HG03066 (cell line): ENCODE measurements around the gene ACSS2.
A peak's percentile ranks its signal among the peaks of the same experiment; 100 is the strongest.
"Not testable (repeated sequence)": the region's sequence is repeated elsewhere in the genome, so short reads cannot be mapped to it uniquely, and the experiment has no call there.

Experiments
- ATAC-seq: cut with Tn5 transposase; IDR thresholded peaks from one replicate; pipeline ENCODE4 v1.9.1; 2021; ENCODE audit warnings: low read depth; ENCODE audit not compliant: unreplicated experiment

The ACSS2 gene

DNA sequence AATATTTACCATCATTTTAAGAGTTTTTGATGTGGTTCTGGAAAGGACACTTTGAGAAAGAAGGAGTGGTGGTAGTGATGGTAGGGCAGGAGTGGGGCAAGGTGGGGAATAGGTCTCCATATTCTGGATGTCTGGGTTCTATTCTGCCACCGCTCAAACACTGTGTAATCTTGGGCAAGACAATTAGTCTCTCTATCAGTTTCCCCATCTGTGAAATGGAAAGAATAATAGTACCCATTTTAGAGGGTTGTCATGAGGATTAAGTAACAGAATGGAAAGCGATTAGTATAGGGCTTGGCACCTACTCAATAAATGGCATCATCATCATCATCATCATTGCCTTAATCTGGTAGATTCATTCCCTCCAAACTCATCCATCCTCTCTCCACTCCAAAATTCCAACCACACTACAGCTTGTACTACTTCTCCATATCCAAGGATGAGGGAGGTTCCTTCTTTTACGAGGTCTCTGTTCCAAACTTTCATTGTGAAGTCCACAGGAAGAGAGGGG, 2.8 kb upstream of the ACSS2 start:
- ATAC-seq = no peak

GRCh38 chr20:34874094-34874654, 2.2 kb upstream of the ACSS2 start:
- ATAC-seq = no peak

DNA sequence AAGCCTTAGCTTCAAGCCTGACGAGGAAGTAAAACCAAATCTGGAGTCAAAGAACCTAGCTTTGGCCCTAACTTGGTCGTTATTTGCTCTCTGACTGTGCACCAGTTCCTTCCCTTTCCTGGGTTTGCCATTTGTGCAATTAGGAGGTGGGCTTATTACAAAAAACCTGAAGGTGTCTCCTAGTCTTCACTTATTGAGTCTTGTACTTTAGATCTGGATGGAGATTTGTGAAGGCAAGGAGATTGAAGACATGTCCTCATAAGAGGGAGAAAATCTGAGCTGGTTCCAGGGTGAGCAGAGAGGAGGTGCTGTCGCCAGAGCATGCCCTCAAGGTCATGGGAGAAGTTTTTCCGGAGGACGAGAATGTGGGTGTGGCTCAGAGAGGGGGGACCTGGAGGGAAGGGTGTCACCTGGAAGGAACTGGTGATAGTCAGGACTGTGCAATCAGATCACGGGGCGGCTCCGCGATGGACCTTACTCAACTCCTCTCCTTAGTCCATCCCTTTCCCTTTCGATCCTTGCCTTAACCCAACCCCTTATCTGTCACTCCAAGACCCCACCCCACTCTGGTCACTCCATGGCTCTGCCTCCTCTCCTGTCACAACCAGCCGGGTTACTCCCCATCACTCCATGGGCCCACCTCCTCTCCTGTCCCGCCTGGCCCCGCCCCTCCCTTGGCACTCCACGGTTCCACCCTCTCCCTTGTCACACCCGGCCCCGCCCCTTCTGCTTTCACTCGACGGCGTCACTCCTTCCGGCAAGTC, 588 bp upstream of the ACSS2 start:
- peak; percentile 67 for ATAC-seq

DNA sequence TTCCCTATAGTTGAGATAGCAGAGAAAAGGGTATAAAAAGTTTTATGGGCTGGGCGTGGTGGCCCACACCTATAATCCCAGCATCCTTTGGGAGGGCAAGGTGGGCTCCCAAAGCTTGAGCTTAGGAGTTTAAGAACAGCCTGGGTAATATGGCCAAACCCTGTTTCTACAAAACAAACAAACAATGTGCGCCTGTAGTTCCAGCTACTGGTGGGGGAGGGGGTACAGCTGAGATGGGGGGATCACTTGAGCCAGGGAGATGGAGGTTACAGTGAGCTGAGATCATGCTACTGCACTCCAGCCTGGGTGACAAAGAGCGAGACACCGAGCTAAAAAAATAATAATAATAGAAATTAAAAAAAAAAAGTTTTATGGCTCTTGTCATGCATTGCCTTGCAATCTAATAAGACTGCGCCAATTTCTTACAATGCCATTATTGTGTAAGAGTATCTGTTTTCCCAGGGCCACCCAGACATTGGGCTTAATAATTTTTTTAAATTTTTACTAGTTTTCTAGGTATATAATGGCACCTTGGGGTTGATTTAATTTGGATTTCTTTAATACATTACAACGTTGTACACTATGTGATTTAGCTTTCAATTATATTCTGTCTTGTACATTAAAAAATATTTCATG, 3.9 kb downstream of the ACSS2 start:
- no peak for ATAC-seq

DNA sequence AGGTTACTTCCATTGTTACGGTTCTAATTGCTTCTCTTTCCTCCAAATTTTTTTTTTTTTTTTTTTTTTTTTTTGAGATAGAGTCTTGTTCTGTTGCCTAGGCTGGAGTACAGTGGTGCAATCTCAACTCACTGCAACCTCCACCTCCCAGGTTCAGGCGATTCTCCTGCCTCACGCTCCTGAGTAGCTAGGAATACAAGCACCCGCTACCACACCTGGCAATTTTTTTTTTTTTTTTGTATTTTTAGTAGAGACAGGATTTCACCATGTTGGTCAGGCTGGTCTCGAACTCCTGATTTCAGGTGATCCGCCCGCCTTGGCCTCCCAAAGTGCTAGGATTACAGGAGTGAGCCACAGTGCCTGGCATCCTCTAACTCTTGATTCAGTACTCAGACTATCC, 4.6 kb downstream of the ACSS2 start:
- ATAC-seq = not testable (repeated sequence)

DNA sequence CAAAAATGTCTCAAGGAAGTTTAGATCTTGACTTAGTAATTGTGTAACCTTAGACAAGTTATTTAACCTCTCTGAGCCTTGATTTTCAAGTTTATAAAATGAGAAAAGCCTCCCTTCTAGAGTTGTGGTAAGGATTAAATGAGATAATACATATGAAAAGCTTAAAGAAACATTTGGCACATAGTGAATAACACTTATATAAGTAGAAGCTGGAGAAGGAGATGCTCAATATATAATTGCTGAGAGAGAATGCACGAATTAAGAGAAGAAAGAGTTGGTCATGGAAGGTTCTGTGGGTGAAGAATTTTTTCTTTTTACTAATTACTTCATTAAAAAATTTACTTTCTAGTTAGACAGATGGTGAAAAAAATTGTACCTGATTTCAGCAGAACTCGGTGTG, 5.3 kb downstream of the ACSS2 start:
- ATAC-seq = no peak

DNA sequence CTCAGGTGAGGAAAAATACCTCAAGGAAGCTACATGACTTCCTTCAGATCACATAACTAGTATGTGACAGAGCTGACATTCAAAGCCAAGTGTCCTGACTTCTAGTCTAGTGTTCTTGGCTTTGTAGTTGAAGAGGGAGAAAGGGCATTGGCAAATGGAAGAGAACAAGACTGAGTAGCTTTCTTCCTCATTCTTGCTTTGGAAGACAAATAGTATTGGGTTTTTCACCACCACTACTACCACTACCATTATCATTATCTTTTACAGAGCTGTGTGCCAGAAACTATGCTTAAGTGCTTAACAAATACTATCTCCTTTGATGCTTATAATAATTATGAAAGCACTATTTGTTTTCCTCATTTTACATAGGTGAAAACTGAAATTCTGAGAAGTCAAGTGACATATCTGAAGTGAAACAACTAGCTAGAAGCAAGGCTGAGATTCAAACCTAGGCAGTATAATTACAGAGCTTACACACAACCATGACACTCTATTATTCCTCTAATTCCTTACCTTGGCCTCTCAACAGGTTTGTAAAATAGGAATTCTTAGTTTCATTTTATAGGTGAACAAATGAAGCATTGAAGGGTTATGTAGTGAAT, 6.8 kb downstream of the ACSS2 start:
- ATAC-seq = no peak

DNA sequence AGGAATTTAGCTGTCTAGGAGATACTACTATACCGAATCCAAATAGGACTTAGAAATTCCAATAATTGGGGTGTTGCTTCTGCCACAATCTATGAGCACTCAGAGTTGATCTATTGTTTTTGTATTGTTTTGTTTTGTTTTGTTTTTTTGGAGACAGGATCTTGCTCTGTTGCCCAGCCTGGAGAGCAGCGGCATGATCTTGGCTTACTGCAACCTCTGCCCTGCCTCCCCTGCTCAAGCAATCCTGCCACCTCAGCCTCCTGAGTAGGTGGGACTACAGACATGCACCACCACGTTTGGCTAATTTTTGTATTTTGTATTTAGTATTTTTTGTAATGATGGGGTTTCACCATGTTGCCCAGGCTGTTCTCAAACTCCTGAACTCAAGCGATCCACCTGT, 7.4 kb downstream of the ACSS2 start:
- no peak for ATAC-seq

DNA sequence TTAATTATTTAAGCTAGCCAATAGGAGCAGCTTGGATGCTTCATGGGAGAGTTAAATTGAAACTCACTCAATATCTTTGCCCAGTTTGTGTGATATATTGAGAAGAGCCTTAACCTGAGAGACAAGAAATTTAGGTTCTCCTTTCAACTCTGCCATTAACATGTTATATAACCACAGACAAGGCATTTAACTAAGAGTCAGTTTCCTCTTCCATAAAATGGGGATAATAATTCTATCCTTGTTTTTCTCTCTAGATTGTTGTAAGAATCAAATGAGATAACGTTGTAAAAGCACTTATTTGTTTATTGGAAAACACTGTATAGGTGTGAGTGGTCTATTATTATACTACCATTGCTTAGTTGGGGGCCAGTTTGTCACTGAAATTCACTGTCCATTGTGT, 7.8 kb downstream of the ACSS2 start:
- no peak for ATAC-seq

DNA sequence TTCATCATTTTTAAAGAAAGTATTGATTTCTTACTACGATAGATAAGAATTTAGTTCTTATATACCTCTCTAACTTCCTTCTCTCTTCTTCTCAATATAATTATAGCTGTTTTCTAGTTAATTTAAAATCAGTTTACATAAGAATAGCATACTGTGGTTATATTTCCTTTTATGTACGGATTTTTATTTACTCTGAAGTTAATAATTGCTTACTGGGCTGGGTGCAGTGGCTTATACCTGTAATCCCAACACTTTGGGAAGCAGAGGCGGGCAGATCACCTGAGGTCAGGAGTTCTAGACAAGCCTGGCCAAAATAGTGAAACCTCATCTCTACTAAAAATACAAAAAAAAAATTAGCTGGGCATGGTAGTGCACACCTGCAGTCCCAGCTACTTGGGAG, 9.7 kb downstream of the ACSS2 start:
- ATAC-seq = no peak

DNA sequence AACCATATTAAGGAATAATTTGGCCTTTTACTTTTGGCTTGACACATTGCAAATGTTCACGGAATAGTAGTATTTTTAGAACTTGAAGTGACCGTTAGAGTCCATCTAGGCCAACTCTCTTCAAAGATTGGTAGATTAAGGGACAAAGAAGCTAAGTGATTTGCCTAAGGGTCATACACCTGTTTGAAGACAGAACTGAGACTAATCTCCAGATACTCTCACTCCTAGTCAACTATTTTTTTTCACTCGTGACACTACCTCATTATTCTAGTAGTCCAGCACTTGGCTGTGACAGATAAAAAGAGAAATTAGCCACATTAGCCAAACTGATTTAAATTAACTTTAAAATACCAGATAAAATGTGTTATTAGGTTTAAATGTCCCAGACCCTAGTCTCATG, 10.6 kb downstream of the ACSS2 start:
- no peak for ATAC-seq

DNA sequence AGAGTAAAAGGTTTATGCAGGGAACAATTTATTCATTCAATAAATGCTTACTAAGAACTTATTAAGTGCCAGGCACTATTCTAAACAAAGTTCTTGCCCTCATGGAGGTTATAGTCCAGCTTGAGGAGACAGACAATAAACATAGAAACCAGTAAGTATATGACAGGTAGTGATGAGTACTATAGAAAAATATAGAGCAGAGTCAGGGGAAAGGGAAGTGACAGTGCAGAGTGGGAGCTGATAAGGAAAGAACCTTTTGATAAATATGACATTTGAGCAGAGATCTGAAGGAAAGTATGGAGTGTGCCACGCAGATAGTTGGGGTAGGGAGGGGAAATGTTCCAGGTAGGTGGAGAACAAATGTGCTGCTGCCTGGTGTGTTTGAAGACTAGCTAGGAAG, 12.1 kb downstream of the ACSS2 start:
- ATAC-seq = no peak

GRCh38 chr20:34891166-34892062, 15.0 kb downstream of the ACSS2 start:
- no peak for ATAC-seq

DNA sequence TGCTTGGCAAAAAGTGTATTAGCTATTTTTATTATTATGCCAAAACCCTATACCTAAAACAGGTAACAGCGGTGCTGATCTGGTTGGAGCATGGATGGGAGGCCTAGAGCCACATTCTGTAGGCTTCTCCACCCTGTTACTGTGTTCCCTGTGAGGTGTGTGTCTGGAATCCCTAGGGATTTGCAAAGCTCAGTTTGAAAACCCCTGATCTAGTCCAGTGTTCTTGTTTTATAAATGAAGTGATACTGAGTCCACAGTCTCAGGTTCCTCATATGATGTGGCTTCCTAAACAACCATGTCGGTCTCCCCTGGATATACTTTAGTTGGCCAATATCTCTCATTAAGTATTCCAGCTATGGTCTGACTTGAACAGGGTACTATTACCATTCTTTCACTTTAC, 16.3 kb downstream of the ACSS2 start:
- ATAC-seq = no peak

- no peak for ATAC-seq
Observed at GRCh38 chr20:34894723-34895122, 18.3 kb downstream of the ACSS2 start.

- no peak for ATAC-seq
Observed at GRCh38 chr20:34895465-34895864, 19.1 kb downstream of the ACSS2 start.

DNA sequence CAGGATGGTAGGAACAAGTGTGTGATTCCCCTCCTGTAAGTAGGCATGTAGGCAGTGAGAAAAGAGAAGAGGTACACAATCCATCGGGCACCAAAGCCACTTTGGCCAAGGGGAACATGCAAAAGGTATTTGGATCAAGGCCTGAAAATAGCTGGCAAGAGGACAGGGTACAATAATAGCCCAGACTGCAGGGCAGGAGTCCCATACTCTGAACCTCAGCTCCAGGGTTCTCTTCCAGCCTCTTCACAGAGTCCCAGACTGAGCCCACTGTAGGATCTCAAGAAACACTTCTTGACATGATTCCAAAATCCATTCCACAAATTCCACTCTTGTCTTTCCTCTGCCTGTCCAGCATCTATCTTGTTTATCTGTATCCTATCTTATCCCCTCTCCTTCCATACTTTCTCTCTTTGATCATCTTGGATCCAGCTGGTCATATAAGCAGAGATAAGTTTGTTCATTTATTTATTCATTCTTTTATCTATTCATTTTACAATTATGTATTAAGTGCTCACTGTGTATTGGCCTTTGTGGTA, 19.7 kb downstream of the ACSS2 start:
- ATAC-seq = no peak

GRCh38 chr20:34898129-34898528, 21.7 kb downstream of the ACSS2 start:
- not testable (repeated sequence) for ATAC-seq

DNA sequence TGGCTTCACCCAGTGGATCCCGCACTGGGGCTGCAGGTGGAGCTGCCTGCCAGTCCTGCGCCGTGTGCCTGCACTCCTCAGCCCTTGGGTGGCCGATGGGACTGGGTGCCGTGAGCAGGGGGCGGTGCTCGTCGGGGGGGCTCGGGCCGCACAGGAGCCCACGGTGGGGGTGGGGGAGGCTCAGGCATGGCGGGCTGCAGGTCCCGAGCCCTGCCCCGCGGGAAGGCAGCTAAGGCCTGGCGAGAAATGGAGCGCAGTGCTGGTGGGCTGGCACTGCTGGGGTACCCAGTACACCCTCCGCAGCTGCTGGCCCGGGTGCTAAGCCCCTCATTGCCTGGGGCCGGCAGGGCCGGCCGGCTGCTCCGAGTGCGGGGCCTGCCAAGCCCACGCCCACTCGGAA, 22.3 kb downstream of the ACSS2 start:
- not testable (repeated sequence) for ATAC-seq

GRCh38 chr20:34904202-34904621, 27.8 kb downstream of the ACSS2 start:
- ATAC-seq = no peak
